SU-DHL-6 (cell line): ENCODE results near the gene TFPI2.

Experiments used
- EZH2phosphoT487 ChIP-seq: fragments of 200-600 bp; sonication (generic), shearing (Covaris generic); conservative IDR thresholded peaks from 2 replicates; pipeline ENCODE4 v1.6.1; 2018; ENCODE audit warnings: mild to moderate bottlenecking, antibody characterized with exemption, low read length, moderate library complexity, mixed read lengths
- TF ChIP-seq, protein P1 (sequence below): fragments of 200-600 bp; sonication (generic); IDR thresholded peaks from one replicate; pipeline ENCODE4 v1.5.1; 2017; ENCODE audit warnings: antibody characterized with exemption, mild to moderate bottlenecking, low read length, moderate library complexity; ENCODE audit not compliant: insufficient read depth, poor library complexity, severe bottlenecking

DNA sequence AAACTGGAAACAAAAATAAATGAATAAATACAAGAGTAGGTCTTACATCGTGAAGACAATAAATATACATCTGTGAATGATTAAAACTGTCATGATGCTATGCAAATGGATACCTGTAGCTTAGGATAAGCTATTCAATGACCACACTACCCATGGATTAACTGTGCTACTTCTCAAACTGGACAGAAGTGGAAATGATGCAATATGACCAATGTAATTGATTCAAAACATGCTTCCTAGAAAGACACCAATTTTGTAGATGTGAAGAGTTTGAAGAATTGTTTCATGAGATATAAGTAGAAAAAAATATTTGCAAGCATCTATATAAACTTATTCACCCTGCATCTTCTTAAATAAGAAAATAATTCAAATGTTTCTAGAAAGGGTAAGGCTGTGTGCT lies 36.1 kb downstream of the TFPI2 start:
- TF ChIP-seq, protein P1, sequence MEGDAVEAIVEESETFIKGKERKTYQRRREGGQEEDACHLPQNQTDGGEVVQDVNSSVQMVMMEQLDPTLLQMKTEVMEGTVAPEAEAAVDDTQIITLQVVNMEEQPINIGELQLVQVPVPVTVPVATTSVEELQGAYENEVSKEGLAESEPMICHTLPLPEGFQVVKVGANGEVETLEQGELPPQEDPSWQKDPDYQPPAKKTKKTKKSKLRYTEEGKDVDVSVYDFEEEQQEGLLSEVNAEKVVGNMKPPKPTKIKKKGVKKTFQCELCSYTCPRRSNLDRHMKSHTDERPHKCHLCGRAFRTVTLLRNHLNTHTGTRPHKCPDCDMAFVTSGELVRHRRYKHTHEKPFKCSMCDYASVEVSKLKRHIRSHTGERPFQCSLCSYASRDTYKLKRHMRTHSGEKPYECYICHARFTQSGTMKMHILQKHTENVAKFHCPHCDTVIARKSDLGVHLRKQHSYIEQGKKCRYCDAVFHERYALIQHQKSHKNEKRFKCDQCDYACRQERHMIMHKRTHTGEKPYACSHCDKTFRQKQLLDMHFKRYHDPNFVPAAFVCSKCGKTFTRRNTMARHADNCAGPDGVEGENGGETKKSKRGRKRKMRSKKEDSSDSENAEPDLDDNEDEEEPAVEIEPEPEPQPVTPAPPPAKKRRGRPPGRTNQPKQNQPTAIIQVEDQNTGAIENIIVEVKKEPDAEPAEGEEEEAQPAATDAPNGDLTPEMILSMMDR, result no peak
- no peak for TF ChIP-seq EZH2phosphoT487
